WTC11 (cell line): ENCODE data around the gene CLIP1.

ENCODE experiments used
- CDX4 ChIP-seq: fragments of 250-450 bp; sonication (Bioruptor Pico); IDR thresholded peaks from 2 replicates; pipeline ENCODE4 v1.9.0; 2021; ENCODE audit warnings: moderate library complexity, mild to moderate bottlenecking, inconsistent platforms, borderline replicate concordance
- CTCF ChIP-seq: fragments of 200-600 bp; IDR thresholded peaks from 2 replicates; pipeline ENCODE4 v1.8.0; 2022; ENCODE audit warnings: antibody characterized with exemption
- MYBL2 ChIP-seq: sonication (generic); formaldehyde crosslinking; IDR thresholded peaks from 2 replicates; pipeline ENCODE4 v1.8.1; 2023; ENCODE audit warnings: mild to moderate bottlenecking, moderate library complexity, missing genetic modification reagents
- NFYB ChIP-seq: sonication (generic); formaldehyde crosslinking; conservative IDR thresholded peaks from 2 replicates; pipeline ENCODE4 v1.8.0; 2022; ENCODE audit warnings: low read depth, missing genetic modification reagents
- NR1H2 ChIP-seq: sonication (generic); formaldehyde crosslinking; IDR thresholded peaks from 2 replicates; pipeline ENCODE4 v1.9.0; 2021; ENCODE audit warnings: mild to moderate bottlenecking, moderate library complexity, missing genetic modification reagents
- NR3C1 ChIP-seq: sonication (generic); formaldehyde crosslinking; conservative IDR thresholded peaks from 2 replicates; pipeline ENCODE4 v1.8.1; 2023; ENCODE audit warnings: low read depth, mild to moderate bottlenecking, missing genetic modification reagents
- TEAD4 ChIP-seq: sonication (generic); formaldehyde crosslinking; IDR thresholded peaks from 2 replicates; pipeline ENCODE4 v1.8.0; 2022; ENCODE audit warnings: mild to moderate bottlenecking, missing genetic modification reagents
- ZNF263 ChIP-seq: sonication (generic); formaldehyde crosslinking; IDR thresholded peaks from 2 replicates; pipeline ENCODE4 v1.8.1; 2022; ENCODE audit warnings: low read depth, mild to moderate bottlenecking, moderate library complexity, missing genetic modification reagents
- TF ChIP-seq, protein P1 (sequence below): sonication (generic); formaldehyde crosslinking; IDR thresholded peaks from 2 replicates; pipeline ENCODE4 v1.8.1; 2023; ENCODE audit warnings: mild to moderate bottlenecking, missing genetic modification reagents, moderate library complexity

GRCh38 chr12:122345042-122345441 is 77.4 kb downstream of the CLIP1 start:
- TF ChIP-seq CTCF (no peak), NFYB (CRISPR knock-in tag) (no peak), CDX4 (CRISPR knock-in tag) (no peak), ZNF263 (CRISPR knock-in tag) (no peak), NR1H2 (CRISPR knock-in tag) (no peak), NR3C1 (no peak), MYBL2 (CRISPR knock-in tag) (no peak), TEAD4 (no peak)
- TF ChIP-seq, protein P1, sequence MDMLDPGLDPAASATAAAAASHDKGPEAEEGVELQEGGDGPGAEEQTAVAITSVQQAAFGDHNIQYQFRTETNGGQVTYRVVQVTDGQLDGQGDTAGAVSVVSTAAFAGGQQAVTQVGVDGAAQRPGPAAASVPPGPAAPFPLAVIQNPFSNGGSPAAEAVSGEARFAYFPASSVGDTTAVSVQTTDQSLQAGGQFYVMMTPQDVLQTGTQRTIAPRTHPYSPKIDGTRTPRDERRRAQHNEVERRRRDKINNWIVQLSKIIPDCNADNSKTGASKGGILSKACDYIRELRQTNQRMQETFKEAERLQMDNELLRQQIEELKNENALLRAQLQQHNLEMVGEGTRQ (CRISPR knock-in tag): no peak
